ENCODE measurements around the gene CNIH2.
"Not testable (repeated sequence)": the region's sequence is repeated elsewhere in the genome, so short reads cannot be mapped to it uniquely, and the experiment has no call there.

CNIH2 gene

GRCh38 chr11:66293777-66294625 lies 16.0 kb downstream of the CNIH2 start:
- Mint-ChIP-seq H3K27ac (no peak overlapping the region), H3K4me3 (peak overlapping the region in 1 of 2 donors; percentile 49), H3K36me3 (ENCODE audit: insufficient read depth) (peaks cover 4% of the 10 kb centered on the region), H3K27me3 (peaks cover 16 to 36% of the 10 kb centered on the region in 2 donors), H3K4me1 (ENCODE audit: low read depth in 2 of 2) (peaks cover 25 to 27% of the 10 kb centered on the region in 2 donors), H3K9me3 (no peaks in the 10 kb centered on the region)
- ATAC-seq (replicated peaks) (no peak), DNase-seq (no peak)

GRCh38 chr11:66294626-66295620 lies 16.9 kb downstream of the CNIH2 start:
- H3K4me3 Mint-ChIP-seq: no peak overlapping the region
- no peak for ATAC-seq (replicated peaks)

GRCh38 chr11:66297610-66298009 lies 19.6 kb downstream of the CNIH2 start:
- no peak overlapping the region for H3K27ac Mint-ChIP-seq

More at GRCh38 chr11:66294626-66295620, 16.9 kb downstream of the CNIH2 start:
- H3K4me1 Mint-ChIP-seq (ENCODE audit: low read depth in 2 of 2): peaks cover 16 to 18% of the 10 kb centered on the region in 2 donors
- no peak for DNase-seq
- no peaks in the 10 kb centered on the region for H3K9me3 Mint-ChIP-seq
- peaks cover 16 to 36% of the 10 kb centered on the region in 2 donors for H3K27me3 Mint-ChIP-seq
- no peaks in the 10 kb centered on the region for H3K36me3 Mint-ChIP-seq (ENCODE audit: insufficient read depth)
- H3K27ac Mint-ChIP-seq: no peak overlapping the region

GRCh38 chr11:66299186-66299585 lies 21.2 kb downstream of the CNIH2 start:
- Mint-ChIP-seq H3K36me3 (ENCODE audit: insufficient read depth) (no peaks in the 10 kb centered on the region), H3K9me3 (no peaks in the 10 kb centered on the region), H3K27ac (no peak overlapping the region), H3K4me1 (ENCODE audit: low read depth in 2 of 2) (no peaks in the 10 kb centered on the region), H3K4me3 (no peak overlapping the region), H3K27me3 (peaks cover 0 to 17% of the 10 kb centered on the region in 2 donors)
- ATAC-seq (replicated peaks) (no peak), DNase-seq (no peak)

More at GRCh38 chr11:66297610-66298009, 19.6 kb downstream of the CNIH2 start:
- DNase-seq (no peak), ATAC-seq (replicated peaks) (no peak)
- H3K36me3 Mint-ChIP-seq (ENCODE audit: insufficient read depth): no peaks in the 10 kb centered on the region
- H3K4me3 Mint-ChIP-seq: no peak overlapping the region
- no peaks in the 10 kb centered on the region for H3K9me3 Mint-ChIP-seq
- H3K27me3 Mint-ChIP-seq: peaks cover 12 to 30% of the 10 kb centered on the region in 2 donors
- H3K4me1 Mint-ChIP-seq (ENCODE audit: low read depth in 2 of 2): peaks cover 4 to 7% of the 10 kb centered on the region in 2 donors

GRCh38 chr11:66302656-66303055 lies 24.7 kb downstream of the CNIH2 start:
- no peak overlapping the region for H3K27ac Mint-ChIP-seq
- no peak overlapping the region for H3K4me3 Mint-ChIP-seq
- no peaks in the 10 kb centered on the region for H3K9me3 Mint-ChIP-seq
- peaks cover 0 to 15% of the 10 kb centered on the region in 2 donors for H3K27me3 Mint-ChIP-seq
- no peak for DNase-seq
- H3K36me3 Mint-ChIP-seq (ENCODE audit: insufficient read depth): no peaks in the 10 kb centered on the region
- no peak for ATAC-seq (replicated peaks)
- H3K4me1 Mint-ChIP-seq (ENCODE audit: low read depth in 2 of 2): no peaks in the 10 kb centered on the region

- peaks cover 0 to 19% of the 10 kb centered on the region in 2 donors for H3K27me3 Mint-ChIP-seq
- H3K9me3 Mint-ChIP-seq: no peaks in the 10 kb centered on the region
- no peak for ATAC-seq (replicated peaks)
- peaks cover 13% of the 10 kb centered on the region for H3K36me3 Mint-ChIP-seq (ENCODE audit: insufficient read depth)
- peaks cover 6 to 9% of the 10 kb centered on the region in 2 donors for H3K4me1 Mint-ChIP-seq (ENCODE audit: low read depth in 2 of 2)
- no peak overlapping the region for H3K27ac Mint-ChIP-seq
- no peak overlapping the region for H3K4me3 Mint-ChIP-seq
- DNase-seq: no peak
Observed at GRCh38 chr11:66309475-66309874, 31.5 kb downstream of the CNIH2 start.

GRCh38 chr11:66310324-66310723 lies 32.3 kb downstream of the CNIH2 start:
- DNase-seq: no peak
- H3K9me3 Mint-ChIP-seq: no peaks in the 10 kb centered on the region
- H3K4me1 Mint-ChIP-seq (ENCODE audit: low read depth in 2 of 2): peaks cover 7 to 13% of the 10 kb centered on the region in 2 donors
- peaks cover 15% of the 10 kb centered on the region for H3K36me3 Mint-ChIP-seq (ENCODE audit: insufficient read depth)
- no peak for ATAC-seq (replicated peaks)
- H3K27ac Mint-ChIP-seq: no peak overlapping the region
- peaks cover 0 to 11% of the 10 kb centered on the region in 2 donors for H3K27me3 Mint-ChIP-seq
- no peak overlapping the region for H3K4me3 Mint-ChIP-seq

- Mint-ChIP-seq H3K4me1 (ENCODE audit: low read depth in 2 of 2) (peaks cover 12 to 16% of the 10 kb centered on the region in 2 donors), H3K27ac (peak overlapping the region in 1 of 2 donors; percentile 97), H3K27me3 (peaks cover 0 to 11% of the 10 kb centered on the region in 2 donors), H3K36me3 (ENCODE audit: insufficient read depth) (peaks cover 18% of the 10 kb centered on the region)
- H3K9me3 Mint-ChIP-seq; ATAC-seq (replicated peaks); H3K4me3 Mint-ChIP-seq; DNase-seq: not testable (repeated sequence)
Observed at GRCh38 chr11:66310803-66311440, 32.9 kb downstream of the CNIH2 start.

GRCh38 chr11:66311470-66311964 lies 33.5 kb downstream of the CNIH2 start:
- Mint-ChIP-seq H3K27me3 (peaks cover 0 to 11% of the 10 kb centered on the region in 2 donors), H3K36me3 (ENCODE audit: insufficient read depth) (peaks cover 18% of the 10 kb centered on the region), H3K9me3 (no peaks in the 10 kb centered on the region), H3K4me3 (peak overlapping the region; percentile 74 to 87), H3K4me1 (ENCODE audit: low read depth in 2 of 2) (peaks cover 13 to 16% of the 10 kb centered on the region in 2 donors), H3K27ac (peak overlapping the region; percentile 20 to 97)
- no peak for DNase-seq
- ATAC-seq (replicated peaks): no peak

- H3K27me3 Mint-ChIP-seq: peaks cover 0 to 10% of the 10 kb centered on the region in 2 donors
- H3K27ac Mint-ChIP-seq: peak overlapping the region; percentile 20 to 97
- H3K9me3 Mint-ChIP-seq: no peaks in the 10 kb centered on the region
- H3K4me1 Mint-ChIP-seq (ENCODE audit: low read depth in 2 of 2): peaks cover 13 to 16% of the 10 kb centered on the region in 2 donors
- H3K4me3 Mint-ChIP-seq: peak overlapping the region; percentile 74 to 87
- ATAC-seq (replicated peaks) (peak; percentile 72), DNase-seq (peak; percentile 98 to 100 (median 98))
- peaks cover 18% of the 10 kb centered on the region for H3K36me3 Mint-ChIP-seq (ENCODE audit: insufficient read depth)
Observed at GRCh38 chr11:66311965-66312548, 34.1 kb downstream of the CNIH2 start.

GRCh38 chr11:66312549-66313320 lies 34.8 kb downstream of the CNIH2 start:
- DNase-seq (peak; percentile 97 to 100 (median 98)), ATAC-seq (replicated peaks) (peak; percentile 66)
- H3K4me1 Mint-ChIP-seq (ENCODE audit: low read depth in 2 of 2): peaks cover 16 to 18% of the 10 kb centered on the region in 2 donors
- no peaks in the 10 kb centered on the region for H3K9me3 Mint-ChIP-seq
- H3K36me3 Mint-ChIP-seq (ENCODE audit: insufficient read depth): peaks cover 18% of the 10 kb centered on the region
- H3K27ac Mint-ChIP-seq: peak overlapping the region; percentile 68 to 97
- peaks cover 0 to 3% of the 10 kb centered on the region in 2 donors for H3K27me3 Mint-ChIP-seq
- peak overlapping the region; percentile 74 to 87 for H3K4me3 Mint-ChIP-seq
